ENCODE results near the gene STK31. TPM values are rescaled to one million over a fixed set of nuclear protein-coding genes. Genes with fewer than 3 reads are reported as not detected.
"Not testable (repeated sequence)": the region's sequence is repeated elsewhere in the genome, so short reads cannot be mapped to it uniquely, and the experiment has no call there.

STK31 gene
- total RNA-seq, 2 donors from 2014 or later = 0.09 to 32.1 TPM

DNA sequence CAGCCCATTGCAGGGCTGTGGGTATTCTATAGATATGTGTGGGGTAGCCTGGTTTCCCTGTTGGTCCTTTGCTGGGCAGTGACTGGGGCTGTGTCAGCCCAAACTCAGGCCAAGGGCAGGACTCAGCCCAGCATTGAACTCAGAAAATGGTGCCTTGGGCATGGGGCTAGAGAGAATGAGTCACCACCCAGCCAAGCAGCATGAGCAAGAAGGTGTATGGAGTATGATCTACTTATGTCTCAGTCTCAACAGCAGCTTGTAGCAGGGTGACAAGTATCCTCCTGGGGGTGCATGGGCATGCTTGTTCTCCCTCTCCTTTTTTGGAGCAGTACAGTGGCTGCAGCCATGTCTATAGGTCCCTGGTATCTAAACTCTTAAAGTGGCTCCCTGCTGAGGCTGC lies 32.0 kb downstream of the STK31 start:
- H3K36me3 ChIP-seq = no peaks in the 10 kb centered on the region
- DNase-seq (ENCODE audit: low spot score) = no peak
- no peaks in the 10 kb centered on the region for H3K4me1 ChIP-seq (replicated peaks)
- H3K4me3 ChIP-seq = no peak overlapping the region
- H3K27me3 ChIP-seq (replicated peaks; ENCODE audit: insufficient read depth) = no peaks in the 10 kb centered on the region
- H3K9me3 ChIP-seq = no peaks in the 10 kb centered on the region
- intact Hi-C loops (cut with DNase I) = no loop called here
- no peak for TF ChIP-seq CTCF (IDR thresholded peaks at IDR 0.05)
- TF ChIP-seq POLR2A (IDR thresholded peaks at IDR 0.05) = no peak
- no peak for TF ChIP-seq POLR2AphosphoS5 (IDR thresholded peaks at IDR 0.05)
- H3K27ac ChIP-seq = no peak overlapping the region

- intact Hi-C loops (cut with DNase I) = no loop called here
- no peak for DNase-seq (ENCODE audit: low spot score)
- H3K4me3 ChIP-seq = no peak overlapping the region
- TF ChIP-seq CTCF (IDR thresholded peaks at IDR 0.05) (no peak), POLR2A (IDR thresholded peaks at IDR 0.05) (no peak), POLR2AphosphoS5 (IDR thresholded peaks at IDR 0.05) (no peak)
- WGBS = 93% methylated on average over 4 of the region's 4 CpGs
- H3K27me3 ChIP-seq (replicated peaks; ENCODE audit: insufficient read depth) = no peaks in the 10 kb centered on the region
- no peaks in the 10 kb centered on the region for H3K4me1 ChIP-seq (replicated peaks)
- no peak overlapping the region for H3K27ac ChIP-seq
- no peaks in the 10 kb centered on the region for H3K36me3 ChIP-seq
- H3K9me3 ChIP-seq = no peaks in the 10 kb centered on the region
Observed at GRCh38 chr7:23743226-23743625, 33.2 kb downstream of the STK31 start.

DNA sequence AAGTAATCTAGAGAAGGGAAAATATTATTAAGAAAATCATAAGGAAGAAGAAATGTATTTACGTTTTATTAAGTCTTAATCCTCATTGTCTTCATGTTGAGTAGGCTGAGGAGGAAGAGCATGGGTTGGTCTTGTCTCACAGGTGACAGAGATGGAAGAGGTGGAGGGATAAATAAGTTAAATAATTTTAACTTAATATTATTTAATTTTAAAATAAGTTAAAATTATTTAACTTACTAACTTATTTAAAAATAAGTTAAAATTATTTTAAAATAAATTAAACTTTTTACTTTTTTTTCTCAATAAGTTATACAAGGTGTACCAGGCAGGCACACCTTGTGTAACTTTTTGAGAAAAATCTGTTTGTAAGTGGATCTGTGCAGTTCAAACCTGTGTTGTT lies 36.6 kb downstream of the STK31 start:
- TF ChIP-seq POLR2A (IDR thresholded peaks at IDR 0.05) = no peak
- no peak for TF ChIP-seq CTCF (IDR thresholded peaks at IDR 0.05)
- no peak for TF ChIP-seq POLR2AphosphoS5 (IDR thresholded peaks at IDR 0.05)
- Histone ChIP-seq H3K4me1 (replicated peaks) (no peaks in the 10 kb centered on the region), H3K27ac (no peak overlapping the region), H3K4me3 (no peak overlapping the region), H3K9me3 (no peaks in the 10 kb centered on the region), H3K27me3 (replicated peaks; ENCODE audit: insufficient read depth) (no peaks in the 10 kb centered on the region), H3K36me3 (no peaks in the 10 kb centered on the region)
- DNase-seq (ENCODE audit: low spot score) = no peak
- intact Hi-C loops (cut with DNase I) = no loop called here
- 91% methylated on average over 1 of the region's 1 CpG for WGBS

DNA sequence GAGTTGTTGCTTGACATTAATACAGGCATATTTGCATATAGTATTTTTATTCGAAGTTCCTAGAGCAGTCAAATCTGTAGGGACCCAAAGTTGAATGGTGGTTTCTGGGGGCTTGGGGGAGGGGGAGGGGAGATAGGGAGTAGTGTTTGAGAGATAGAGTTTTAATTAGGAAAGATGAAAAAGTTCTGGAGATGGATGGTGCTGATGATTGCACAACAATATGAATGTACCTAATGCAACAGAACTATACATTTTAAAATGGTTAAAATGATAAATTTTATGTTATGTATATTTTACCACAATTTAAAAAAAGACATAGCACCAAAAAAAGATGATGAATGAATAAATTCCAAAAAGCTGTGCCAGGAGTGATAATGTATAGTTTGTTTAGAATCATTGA lies 41.8 kb downstream of the STK31 start:
- TF ChIP-seq POLR2AphosphoS5 (IDR thresholded peaks at IDR 0.05) (no peak), POLR2A (IDR thresholded peaks at IDR 0.05) (no peak), CTCF (IDR thresholded peaks at IDR 0.05) (no peak)
- Histone ChIP-seq H3K27ac (no peak overlapping the region), H3K36me3 (no peaks in the 10 kb centered on the region), H3K27me3 (replicated peaks; ENCODE audit: insufficient read depth) (no peaks in the 10 kb centered on the region), H3K4me3 (no peak overlapping the region), H3K4me1 (replicated peaks) (no peaks in the 10 kb centered on the region), H3K9me3 (no peaks in the 10 kb centered on the region)
- intact Hi-C loops (cut with DNase I) = no loop called here
- DNase-seq (ENCODE audit: low spot score) = no peak
- 85% methylated on average over 1 of the region's 1 CpG for WGBS

DNA sequence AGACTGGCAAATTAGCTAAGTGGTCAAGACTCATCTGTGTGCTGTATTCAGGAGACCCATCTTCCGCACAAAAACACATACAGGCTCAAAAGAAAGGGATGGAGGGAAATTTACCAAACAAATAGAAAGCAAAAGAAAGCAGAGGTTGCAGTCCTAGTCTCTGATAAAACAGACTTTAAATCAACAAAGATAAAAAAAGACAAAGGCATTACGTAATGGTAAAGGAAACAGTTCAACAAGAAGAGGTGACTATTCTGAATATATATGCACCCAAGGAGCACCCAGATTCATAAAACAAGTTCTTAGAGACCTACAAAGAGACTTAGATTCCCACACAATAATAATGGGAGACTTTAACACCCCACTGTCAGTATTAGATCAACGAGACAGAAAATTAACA lies 48.8 kb downstream of the STK31 start:
- H3K4me3 ChIP-seq; H3K27ac ChIP-seq; H3K9me3 ChIP-seq; H3K4me1 ChIP-seq (replicated peaks); H3K27me3 ChIP-seq (replicated peaks; ENCODE audit: insufficient read depth); DNase-seq (ENCODE audit: low spot score); H3K36me3 ChIP-seq; intact Hi-C loops (cut with DNase I): not testable (repeated sequence)
- 75% methylated on average over 3 of the region's 3 CpGs for WGBS
